GM21526 (cell line): ENCODE data around the gene MAN1C1.

Source experiments
- ATAC-seq: cut with Tn5 transposase; IDR thresholded peaks from one replicate; pipeline ENCODE4 v1.9.1; 2021; ENCODE audit warnings: moderate library complexity; ENCODE audit not compliant: unreplicated experiment, low FRiP score

The MAN1C1 gene

DNA sequence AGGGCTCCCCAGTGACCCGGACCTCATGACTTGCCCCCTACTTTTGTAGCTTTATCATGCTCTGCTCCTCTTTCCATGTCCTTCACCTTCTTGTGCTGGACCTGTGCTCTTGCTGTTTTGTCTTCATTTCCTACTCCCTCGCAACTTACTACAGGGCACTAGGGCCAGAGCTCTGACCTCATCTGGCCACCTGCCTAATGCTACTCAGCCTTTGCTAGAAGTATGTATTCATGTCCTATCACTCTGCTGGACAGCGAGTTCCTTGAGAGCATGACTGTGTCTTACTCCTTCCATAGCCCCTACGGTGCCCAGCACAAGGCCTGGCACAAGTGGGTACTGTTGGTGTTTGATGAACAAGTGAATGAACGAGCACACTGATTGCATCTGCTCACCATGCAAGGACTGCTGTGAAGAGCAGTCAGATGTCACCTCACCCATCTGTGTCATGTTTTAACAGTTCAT lies 205.1 kb downstream of the MAN1C1 start:
- no peak for ATAC-seq

DNA sequence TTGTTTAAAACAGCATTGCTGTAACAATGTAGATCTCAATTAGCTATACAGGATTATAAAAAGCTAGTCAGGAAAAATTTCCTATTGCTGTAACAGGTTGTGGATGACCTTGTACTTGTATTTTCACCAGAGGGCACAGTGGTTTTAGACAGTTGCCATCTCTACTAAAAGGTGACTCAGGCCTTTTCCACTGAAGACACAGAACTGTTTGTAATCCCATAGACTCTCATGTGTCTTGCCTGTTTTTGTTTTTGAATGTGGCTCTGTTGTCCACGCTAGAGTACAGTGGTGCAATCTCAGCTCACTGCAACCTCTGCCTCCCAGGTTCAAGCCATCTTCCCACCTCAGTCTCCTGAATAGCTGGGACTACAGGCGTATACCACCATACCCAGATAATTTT lies 209.0 kb downstream of the MAN1C1 start:
- no peak for ATAC-seq

DNA sequence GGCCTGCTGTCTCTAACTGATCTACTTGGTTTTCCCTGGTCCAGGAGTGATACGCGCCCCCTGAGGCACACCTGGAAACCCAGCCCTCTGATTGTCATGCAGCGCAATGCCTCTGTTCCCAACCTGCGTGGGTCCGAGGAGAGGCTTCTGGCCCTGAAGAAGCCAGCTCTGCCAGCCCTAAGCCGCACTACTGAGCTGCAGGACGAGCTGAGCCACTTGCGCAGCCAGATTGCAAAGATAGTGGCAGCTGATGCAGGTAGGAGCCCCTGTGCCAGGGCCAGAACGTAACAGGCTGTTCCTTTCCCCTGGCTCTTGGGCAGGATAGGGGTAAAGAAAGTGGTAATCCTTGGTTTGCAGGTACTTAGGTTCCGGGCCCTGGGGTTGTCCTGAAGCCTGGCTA lies 210.0 kb downstream of the MAN1C1 start:
- no peak for ATAC-seq

DNA sequence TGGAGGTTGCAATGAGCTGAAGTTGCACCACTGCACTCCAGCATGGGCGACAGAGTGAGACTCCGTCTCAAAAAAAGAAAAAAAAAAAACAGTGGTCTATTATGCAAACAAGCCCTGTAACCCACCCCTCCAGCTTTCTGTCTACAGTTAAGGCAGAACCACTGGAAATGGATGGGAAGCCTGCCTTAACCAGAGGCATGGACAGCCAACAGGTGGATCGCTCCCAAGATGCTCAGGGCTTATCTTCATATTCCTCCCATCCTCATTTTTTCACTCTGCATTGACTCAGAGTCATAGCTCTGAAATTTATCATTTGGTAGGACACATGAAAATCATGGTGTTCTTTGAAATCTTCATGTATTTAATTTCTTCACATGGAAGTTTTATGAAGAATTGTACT lies 211.9 kb downstream of the MAN1C1 start:
- ATAC-seq, result no peak

DNA sequence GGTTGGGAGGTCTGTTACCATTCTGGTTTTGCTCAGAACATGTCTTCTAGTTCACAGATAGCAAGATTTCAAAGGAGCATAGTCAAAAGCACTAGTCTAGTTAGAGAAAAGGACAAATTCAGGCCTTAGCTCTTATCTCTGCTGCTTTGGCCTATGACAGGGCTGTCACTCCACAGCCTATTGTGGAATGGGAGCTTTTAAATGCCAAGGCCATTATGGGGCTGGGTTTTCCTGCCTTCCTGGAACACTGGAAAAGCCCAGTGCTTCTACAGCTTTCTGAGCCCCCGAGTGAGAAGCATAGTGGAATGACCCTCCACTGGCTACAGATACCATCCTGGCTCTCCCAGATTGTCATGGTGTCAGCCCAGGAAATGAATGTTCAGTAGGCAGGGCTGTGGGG lies 212.5 kb downstream of the MAN1C1 start:
- no peak for ATAC-seq

DNA sequence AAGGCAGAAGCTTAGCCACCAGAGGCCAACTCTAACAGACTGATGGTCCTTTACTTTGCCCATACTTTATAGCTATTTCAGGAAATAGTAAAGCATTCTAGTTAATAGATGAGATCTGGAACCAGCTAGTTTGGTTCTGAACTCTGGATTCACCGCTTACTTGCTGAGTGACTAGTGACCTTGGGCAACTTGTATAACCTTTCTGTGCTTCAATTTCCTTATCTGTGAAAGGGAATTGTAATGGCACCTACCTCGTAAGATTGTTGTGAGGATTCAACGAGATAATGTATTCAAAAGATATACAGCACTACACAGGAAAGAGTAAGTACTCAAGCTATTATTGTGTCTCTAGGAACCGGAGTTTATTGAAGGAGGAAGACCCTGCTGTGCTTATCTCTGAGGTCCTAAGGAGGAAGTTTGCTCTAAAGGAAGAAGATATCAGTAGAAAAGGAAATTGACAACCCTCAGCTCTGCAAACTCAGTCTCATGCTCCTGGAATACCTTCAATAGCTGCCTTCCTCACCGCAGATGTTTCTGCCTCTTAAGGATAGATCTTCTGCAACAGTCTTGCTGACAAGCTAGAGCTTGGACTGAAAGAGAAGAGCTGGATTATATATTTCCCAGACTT lies 215.1 kb downstream of the MAN1C1 start:
- ATAC-seq, result no peak

DNA sequence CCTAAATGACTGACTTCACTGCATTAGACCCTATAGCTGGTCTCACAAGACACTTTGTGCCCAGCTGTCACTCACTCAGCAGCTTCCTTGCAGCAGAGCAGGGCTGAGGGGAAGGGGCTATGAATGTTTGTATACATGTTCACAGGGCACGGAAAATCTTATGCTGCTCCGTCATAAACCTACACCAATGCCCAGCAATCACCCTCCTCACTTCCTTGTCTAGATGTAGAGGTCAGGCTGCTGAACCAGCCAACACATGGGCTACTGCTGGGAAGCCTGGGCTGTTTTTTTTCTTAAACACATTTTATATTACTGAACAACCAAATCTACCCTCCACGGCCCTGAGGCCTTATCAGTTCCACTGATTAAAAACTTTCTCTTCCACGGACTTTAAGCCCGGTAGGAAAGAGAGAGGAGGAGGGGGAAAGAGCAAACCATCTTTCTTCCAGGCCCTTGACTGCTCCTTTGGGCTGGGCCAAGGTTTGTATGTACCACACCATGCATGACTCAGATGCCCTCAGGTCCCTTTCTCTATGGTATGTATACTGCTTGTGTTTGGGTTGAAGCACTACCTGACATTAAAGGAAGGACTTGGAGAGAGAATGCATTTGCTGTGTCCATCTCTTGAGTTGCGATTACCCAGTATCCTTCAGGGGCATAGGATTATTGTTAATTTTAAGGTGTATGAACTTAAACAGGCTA lies 215.9 kb downstream of the MAN1C1 start:
- ATAC-seq, result no peak

DNA sequence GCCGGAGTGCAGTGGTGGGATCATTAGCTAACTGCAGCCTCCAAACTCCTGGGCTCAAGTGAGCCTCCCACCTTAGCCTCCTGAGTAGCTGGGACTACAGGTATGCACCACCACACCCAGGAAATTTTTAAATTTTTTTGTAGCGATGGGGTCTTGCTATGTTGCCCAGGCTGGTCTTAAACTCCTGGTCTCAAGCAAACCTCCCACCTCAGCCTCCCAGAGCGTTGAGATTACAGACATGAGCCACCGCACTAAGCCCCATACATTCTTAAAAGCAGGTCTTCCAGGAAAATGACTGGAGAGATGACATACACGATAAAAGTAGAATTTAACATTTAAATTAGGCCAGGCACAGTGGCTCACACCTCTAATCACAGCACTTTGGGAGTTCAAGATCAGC lies 216.6 kb downstream of the MAN1C1 start:
- no peak for ATAC-seq
